SJCRH30 (cell line): ENCODE data around the gene NAV2. TPM values are rescaled to one million over a fixed set of nuclear protein-coding genes. Genes with fewer than 3 reads are reported as not detected.

Experiments
- DNase-seq, 2 experiments: peaks; one replicate each; pipeline ENCODE4 v3.0.0-alpha.2; 2015 to 2020
- H3K27ac ChIP-seq: fragments of 250-450 bp; sonication (Bioruptor Pico); 2 replicates; pipeline ENCODE4 v1.5.1; 2020; ENCODE audit warnings: mild to moderate bottlenecking, moderate library complexity
- H3K27me3 ChIP-seq: fragments of 250-450 bp; sonication (Bioruptor Pico); 2 replicates; pipeline ENCODE4 v1.5.1; 2020; ENCODE audit warnings: mild to moderate bottlenecking, moderate library complexity
- H3K36me3 ChIP-seq: fragments of 250-450 bp; sonication (Bioruptor Pico); 2 replicates; pipeline ENCODE4 v1.5.1; 2020; ENCODE audit warnings: mild to moderate bottlenecking, moderate library complexity
- H3K4me1 ChIP-seq: fragments of 250-450 bp; sonication (Bioruptor Pico); 2 replicates; pipeline ENCODE4 v1.5.1; 2020; ENCODE audit warnings: mild to moderate bottlenecking, moderate library complexity
- H3K4me3 ChIP-seq: fragments of 250-450 bp; sonication (Bioruptor Pico); 2 replicates; pipeline ENCODE4 v1.5.1; 2020; ENCODE audit warnings: mild to moderate bottlenecking, moderate library complexity
- H3K9me3 ChIP-seq: fragments of 250-450 bp; sonication (Bioruptor Pico); replicated peaks from 2 replicates; pipeline ENCODE4 v1.5.1; 2020; ENCODE audit warnings: mild to moderate bottlenecking, moderate library complexity
- total RNA-seq: library from RNA; depleted of rRNA; stranded (reverse); fragments of >200 nt; shearing (Covaris generic); gene quantifications from 2 replicates; pipeline ENCODE4 v1.2.3, GENCODE V29; 2014; rRNA removed

The NAV2 gene
- total RNA-seq: 66.3 and 73.1 TPM in 2 replicates

GRCh38 chr11:19712281-19713195, at the start of gene NAV2:
Gene NAV2, plus strand, starts transcription at chr11:19712837. Its CDS starts 859 bp downstream, at chr11:19713696.
- DNase-seq: peak; percentile 96

GRCh38 chr11:19663206-19663605, 49.4 kb upstream of the NAV2 start:
- H3K9me3 ChIP-seq: no peaks in the 10 kb centered on the region
- peaks cover 25% of the 10 kb centered on the region for H3K4me1 ChIP-seq
- peaks cover 18% of the 10 kb centered on the region for H3K36me3 ChIP-seq
- DNase-seq: no peak
- H3K27me3 ChIP-seq: no peaks in the 10 kb centered on the region
- no peak overlapping the region for H3K4me3 ChIP-seq
- H3K27ac ChIP-seq: no peak overlapping the region

More at GRCh38 chr11:19712281-19713195, at the start of gene NAV2:
- H3K27me3 ChIP-seq: no peaks in the 10 kb centered on the region
- no peaks in the 10 kb centered on the region for H3K9me3 ChIP-seq
- peak within 1 kb of the TSS; percentile 95 for H3K27ac ChIP-seq
- no peaks in the 10 kb centered on the region for H3K36me3 ChIP-seq
- H3K4me1 ChIP-seq: peaks cover 31% of the 10 kb centered on the region
- peak within 1 kb of the TSS; percentile 61 for H3K4me3 ChIP-seq

GRCh38 chr11:19664886-19665548, 47.6 kb upstream of the NAV2 start:
- peaks cover 9% of the 10 kb centered on the region for H3K4me1 ChIP-seq
- H3K36me3 ChIP-seq: peaks cover 23% of the 10 kb centered on the region
- no peak overlapping the region for H3K4me3 ChIP-seq
- no peak overlapping the region for H3K27ac ChIP-seq
- no peaks in the 10 kb centered on the region for H3K9me3 ChIP-seq
- DNase-seq: no peak
- no peaks in the 10 kb centered on the region for H3K27me3 ChIP-seq

- Histone ChIP-seq H3K27ac (no peak overlapping the region), H3K9me3 (no peaks in the 10 kb centered on the region), H3K4me1 (no peaks in the 10 kb centered on the region), H3K36me3 (peaks cover 20% of the 10 kb centered on the region), H3K4me3 (no peak overlapping the region), H3K27me3 (no peaks in the 10 kb centered on the region)
- no peak for DNase-seq
Measured at GRCh38 chr11:19666951-19667350, 45.7 kb upstream of the NAV2 start.

- Histone ChIP-seq H3K9me3 (no peaks in the 10 kb centered on the region), H3K4me3 (no peak overlapping the region), H3K36me3 (peaks cover 20% of the 10 kb centered on the region), H3K27me3 (no peaks in the 10 kb centered on the region), H3K4me1 (no peaks in the 10 kb centered on the region), H3K27ac (no peak overlapping the region)
- DNase-seq: no peak
Measured at GRCh38 chr11:19669511-19669910, 43.1 kb upstream of the NAV2 start.

GRCh38 chr11:19670030-19670791, 42.4 kb upstream of the NAV2 start:
- H3K27me3 ChIP-seq: no peaks in the 10 kb centered on the region
- no peak overlapping the region for H3K27ac ChIP-seq
- no peak for DNase-seq
- no peaks in the 10 kb centered on the region for H3K4me1 ChIP-seq
- H3K9me3 ChIP-seq: no peaks in the 10 kb centered on the region
- peaks cover 20% of the 10 kb centered on the region for H3K36me3 ChIP-seq
- H3K4me3 ChIP-seq: no peak overlapping the region

GRCh38 chr11:19672586-19673206, 39.9 kb upstream of the NAV2 start:
- Histone ChIP-seq H3K27ac (no peak overlapping the region), H3K4me1 (peaks cover 17% of the 10 kb centered on the region), H3K9me3 (no peaks in the 10 kb centered on the region), H3K4me3 (no peak overlapping the region), H3K27me3 (no peaks in the 10 kb centered on the region), H3K36me3 (peaks cover 7% of the 10 kb centered on the region)
- DNase-seq: no peak

- no peak for DNase-seq
- Histone ChIP-seq H3K27ac (no peak overlapping the region), H3K4me3 (no peak overlapping the region), H3K9me3 (no peaks in the 10 kb centered on the region), H3K27me3 (no peaks in the 10 kb centered on the region), H3K36me3 (peaks cover 6% of the 10 kb centered on the region; the same call in 1 of the 2 replicates), H3K4me1 (peaks cover 17% of the 10 kb centered on the region)
Measured at GRCh38 chr11:19673924-19674729, 38.5 kb upstream of the NAV2 start.

- no peak overlapping the region for H3K4me3 ChIP-seq
- no peak overlapping the region for H3K27ac ChIP-seq
- H3K27me3 ChIP-seq: no peaks in the 10 kb centered on the region
- H3K9me3 ChIP-seq: no peaks in the 10 kb centered on the region
- peaks cover 1% of the 10 kb centered on the region; the same call in 1 of the 2 replicates for H3K36me3 ChIP-seq
- H3K4me1 ChIP-seq: peaks cover 22% of the 10 kb centered on the region
- DNase-seq: no peak
Measured at GRCh38 chr11:19674836-19675235, 37.8 kb upstream of the NAV2 start.

- no peak overlapping the region for H3K4me3 ChIP-seq
- H3K27me3 ChIP-seq: no peaks in the 10 kb centered on the region
- no peaks in the 10 kb centered on the region for H3K9me3 ChIP-seq
- DNase-seq: no peak
- H3K27ac ChIP-seq: no peak overlapping the region
- peaks cover 26% of the 10 kb centered on the region for H3K4me1 ChIP-seq
- H3K36me3 ChIP-seq: no peaks in the 10 kb centered on the region
Measured at GRCh38 chr11:19675397-19675796, 37.2 kb upstream of the NAV2 start.

GRCh38 chr11:19676475-19677380, 35.9 kb upstream of the NAV2 start:
- H3K4me3 ChIP-seq: no peak overlapping the region
- H3K36me3 ChIP-seq: no peaks in the 10 kb centered on the region
- H3K27me3 ChIP-seq: no peaks in the 10 kb centered on the region
- peak; percentile 57 to 69 for DNase-seq
- no peak overlapping the region for H3K27ac ChIP-seq
- no peaks in the 10 kb centered on the region for H3K9me3 ChIP-seq
- peaks cover 38% of the 10 kb centered on the region for H3K4me1 ChIP-seq

- H3K4me3 ChIP-seq: no peak overlapping the region
Measured at GRCh38 chr11:19677381-19678080, 35.1 kb upstream of the NAV2 start.

More at GRCh38 chr11:19677381-19678080, 35.1 kb upstream of the NAV2 start:
- Histone ChIP-seq H3K9me3 (no peaks in the 10 kb centered on the region), H3K4me1 (peaks cover 38% of the 10 kb centered on the region), H3K27me3 (no peaks in the 10 kb centered on the region), H3K36me3 (no peaks in the 10 kb centered on the region), H3K27ac (no peak overlapping the region)
- DNase-seq: no peak
